Measurements from ENCODE around the gene KLHL33.

The KLHL33 gene

GRCh38 chr14:20454516-20455354 lies 18.8 kb upstream of the KLHL33 start, which contains the start of the genes APEX1 and OSGEP (continued):
- TF ChIP-seq ZNF518A (tag by site-specific recombination; conservative IDR thresholded peaks at IDR 0.05; ENCODE audit: low read depth) (peak; percentile 51; the same call in 1 of the 2 replicates), FEZF1 (tag by site-specific recombination; IDR thresholded peaks at IDR 0.05) (peak; percentile 88), ZNF292 (tag by site-specific recombination; IDR thresholded peaks at IDR 0.05; ENCODE audit: borderline replicate concordance, low read depth) (0 out of 2 replicates have a peak, but pooled peaks have one; percentile 80), RBAK (tag by site-specific recombination; IDR thresholded peaks at IDR 0.05) (no peak), ZNF645 (tag by site-specific recombination; IDR thresholded peaks at IDR 0.05) (no peak), YY2 (tag by site-specific recombination; IDR thresholded peaks at IDR 0.05) (no peak), ZNF184 (tag by site-specific recombination; IDR thresholded peaks at IDR 0.05) (no peak), ZNF513 (tag by site-specific recombination; IDR thresholded peaks at IDR 0.05) (no peak), ZNF600 (tag by site-specific recombination; IDR thresholded peaks at IDR 0.05) (peak; percentile 89), PBX3 (CRISPR knock-in tag; IDR thresholded peaks at IDR 0.05) (peak; percentile 24; the same call in 1 of the 2 replicates), TCF7L2 (IDR thresholded peaks at IDR 0.05; ENCODE audit: borderline replicate concordance, low read depth, low read length) (no peak), KLF7 (tag by site-specific recombination; IDR thresholded peaks at IDR 0.05; ENCODE audit: borderline replicate concordance) (0 out of 2 replicates have a peak, but pooled peaks have one; percentile 35), KLF8 (tag by site-specific recombination; IDR thresholded peaks at IDR 0.05) (peak; percentile 6), PRDM6 (tag by site-specific recombination; IDR thresholded peaks at IDR 0.05) (no peak), ZFP37 (tag by site-specific recombination; IDR thresholded peaks at IDR 0.05) (no peak), ZNF529 (tag by site-specific recombination; IDR thresholded peaks at IDR 0.05; ENCODE audit: insufficient replicate concordance) (no peak), GLIS2 (tag by site-specific recombination; IDR thresholded peaks at IDR 0.05) (no peak), ZNF394 (tag by site-specific recombination; IDR thresholded peaks at IDR 0.05; ENCODE audit: borderline replicate concordance) (peak; percentile 50; the same call in 1 of the 2 replicates), ZNF426 (tag by site-specific recombination; IDR thresholded peaks at IDR 0.05) (no peak), MYNN (tag by site-specific recombination; IDR thresholded peaks at IDR 0.05; ENCODE audit: borderline replicate concordance) (no peak), GLI4 (tag by site-specific recombination; IDR thresholded peaks at IDR 0.05) (no peak), ZNF24 (tag by site-specific recombination; IDR thresholded peaks at IDR 0.05) (peak; percentile 85), ZNF16 (tag by site-specific recombination; IDR thresholded peaks at IDR 0.05; ENCODE audit: low read depth) (no peak), SCRT2 (tag by site-specific recombination; IDR thresholded peaks at IDR 0.05) (0 out of 2 replicates have a peak, but pooled peaks have one; percentile 12), ZSCAN30 (tag by site-specific recombination; IDR thresholded peaks at IDR 0.05) (no peak), ZNF707 (tag by site-specific recombination; IDR thresholded peaks at IDR 0.05) (no peak)
